ENCODE data around the gene ST14.

The ST14 gene

GRCh38 chr11:130174642-130175041 lies 15.1 kb downstream of the ST14 start:
- no peak for DNase-seq (ENCODE audit: extremely low spot score)
- CTCF ChIA-PET, result no interaction called here
- TF ChIP-seq CTCF (IDR thresholded peaks at IDR 0.05; ENCODE audit: control extremely low read depth, extremely low read depth, low read depth, missing control alignments), result no peak
- POLR2A ChIA-PET, result no interaction called here

GRCh38 chr11:130175898-130176297 lies 16.3 kb downstream of the ST14 start:
- POLR2A ChIA-PET, result no interaction called here

GRCh38 chr11:130177782-130178181 lies 18.2 kb downstream of the ST14 start:
- no peak for TF ChIP-seq CTCF (IDR thresholded peaks at IDR 0.05; ENCODE audit: control extremely low read depth, extremely low read depth, low read depth, missing control alignments)
- ChIA-PET POLR2A (no interaction called here), CTCF (no interaction called here)
- DNase-seq (ENCODE audit: extremely low spot score), result no peak

More at GRCh38 chr11:130175898-130176297, 16.3 kb downstream of the ST14 start:
- TF ChIP-seq CTCF (IDR thresholded peaks at IDR 0.05; ENCODE audit: control extremely low read depth, extremely low read depth, low read depth, missing control alignments), result no peak
- CTCF ChIA-PET, result no interaction called here
- DNase-seq (ENCODE audit: extremely low spot score), result no peak

GRCh38 chr11:130178441-130179339 lies 19.1 kb downstream of the ST14 start:
- CTCF ChIA-PET, result interaction anchor here (1.1 to 1.3 kb wide), 2 partner anchors 13 to 193 kb away, joined by 3 read pairs; no protein-coding TSS in a partner anchor
- DNase-seq (ENCODE audit: extremely low spot score), result peak; percentile 51
- POLR2A ChIA-PET, result no interaction called here
- no peak for TF ChIP-seq CTCF (IDR thresholded peaks at IDR 0.05; ENCODE audit: control extremely low read depth, extremely low read depth, low read depth, missing control alignments)

GRCh38 chr11:130179396-130180306 lies 20.1 kb downstream of the ST14 start:
- no peak for DNase-seq (ENCODE audit: extremely low spot score)
- ChIA-PET CTCF (interaction anchor here (1.1 to 1.3 kb wide), 2 partner anchors 14 to 192 kb away, joined by 3 read pairs; no protein-coding TSS in a partner anchor), POLR2A (no interaction called here)
- no peak for TF ChIP-seq CTCF (IDR thresholded peaks at IDR 0.05; ENCODE audit: control extremely low read depth, extremely low read depth, low read depth, missing control alignments)

- POLR2A ChIA-PET, result interaction anchor here (0.6 kb wide), 1 partner anchor 15 kb away, joined by 3 read pairs; no protein-coding TSS in a partner anchor
- CTCF ChIA-PET, result no interaction called here
- peak; percentile 61 for DNase-seq (ENCODE audit: extremely low spot score)
- TF ChIP-seq CTCF (IDR thresholded peaks at IDR 0.05; ENCODE audit: control extremely low read depth, extremely low read depth, low read depth, missing control alignments), result no peak
Observed at GRCh38 chr11:130180491-130180890, 20.9 kb downstream of the ST14 start.
